ENCODE results near the gene WHRN.

Gene WHRN

GRCh38 chr9:114400772-114401171 lies 104.5 kb downstream of the WHRN start:
- no peak for DNase-seq (ENCODE audit: low spot score)

- DNase-seq (ENCODE audit: low spot score): no peak
Observed at GRCh38 chr9:114400219-114400618, 105.1 kb downstream of the WHRN start.

DNA sequence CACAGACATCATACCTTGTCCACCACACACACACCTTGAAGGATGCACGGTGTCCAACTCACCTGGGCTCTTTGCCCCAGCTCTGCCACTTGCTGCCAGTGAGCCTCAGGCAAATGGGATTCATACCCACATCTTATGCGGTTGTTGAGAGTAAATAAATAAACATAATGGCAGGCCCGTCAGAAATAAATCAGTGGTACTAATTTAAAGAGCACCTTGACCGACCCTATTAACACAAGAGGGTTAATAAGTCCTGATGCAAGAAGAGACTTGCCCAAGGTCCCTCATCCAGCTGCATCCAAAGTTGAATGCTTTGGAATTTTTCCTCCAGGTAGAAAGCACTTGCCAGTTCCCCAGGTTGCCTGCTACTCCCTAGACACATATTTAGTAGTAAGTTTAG lies 105.9 kb downstream of the WHRN start:
- DNase-seq (ENCODE audit: low spot score): no peak

DNA sequence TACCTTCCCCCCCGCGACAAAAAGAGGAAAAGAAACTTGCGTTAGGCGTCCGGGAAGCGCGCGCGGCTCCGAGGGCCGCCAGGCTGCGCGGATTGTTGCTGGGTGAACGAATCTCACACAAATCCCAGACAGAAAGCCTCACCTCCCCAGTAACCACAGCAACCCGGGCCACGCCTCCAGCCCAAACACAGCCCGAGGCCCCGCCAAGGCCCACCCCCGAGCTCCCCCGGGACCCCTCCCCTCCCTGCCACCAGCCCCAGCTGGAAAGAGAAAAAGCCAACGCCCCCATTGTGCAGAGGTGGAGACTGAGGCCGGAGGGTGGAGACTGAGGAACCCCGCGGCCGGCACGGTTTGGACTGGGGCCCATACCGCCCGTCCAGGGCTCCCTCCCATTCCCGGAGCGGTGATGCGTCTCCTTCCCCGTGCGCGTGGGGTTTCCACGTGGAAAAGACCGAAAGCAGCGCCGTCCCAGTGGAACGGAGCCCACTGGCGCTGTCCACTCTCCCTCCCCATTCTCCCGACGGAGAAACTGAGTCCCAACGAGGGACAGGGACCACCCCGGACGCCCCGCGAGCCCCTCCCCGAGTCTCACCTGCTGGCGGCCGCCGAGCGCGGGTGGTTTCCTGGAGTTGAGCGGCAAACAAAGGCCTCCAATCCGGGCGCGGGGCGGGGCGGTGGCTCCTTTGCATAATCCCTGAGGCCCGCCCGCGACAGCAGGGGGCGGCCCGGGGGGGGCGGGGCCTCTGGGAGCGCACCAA lies 107.2 kb downstream of the WHRN start:
- DNase-seq (ENCODE audit: low spot score): peak; percentile 88

DNA sequence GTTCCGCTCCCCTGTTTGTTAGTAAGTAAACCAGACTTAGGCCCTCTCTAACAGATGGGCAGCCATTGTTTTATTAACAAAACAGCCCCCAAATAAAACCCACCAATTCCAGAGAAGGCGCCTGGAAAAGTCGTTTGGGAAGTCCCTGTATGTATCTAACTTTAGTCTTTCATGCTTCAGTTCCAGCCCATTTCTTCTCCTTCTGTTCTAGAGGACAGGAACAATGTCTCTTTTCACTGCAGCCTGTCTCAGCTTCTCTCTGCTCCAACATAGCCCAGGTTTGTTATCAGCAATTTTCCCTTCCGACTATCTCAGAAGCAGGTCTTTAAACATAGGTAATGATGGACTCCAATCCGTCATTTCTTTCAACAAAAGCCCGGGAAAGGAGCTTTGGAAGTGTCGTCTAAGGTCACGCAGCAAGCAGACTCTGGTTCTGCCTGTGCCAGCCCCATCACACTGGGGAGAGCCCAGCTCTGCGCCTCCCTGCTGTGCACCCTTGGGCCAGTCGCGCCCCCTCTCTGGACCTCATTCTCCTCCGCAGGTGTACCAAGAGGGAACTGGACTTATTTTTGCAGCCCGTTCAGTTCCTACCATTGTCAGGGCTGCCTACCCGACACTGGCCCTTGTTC lies 107.9 kb downstream of the WHRN start:
- DNase-seq (ENCODE audit: low spot score): no peak

DNA sequence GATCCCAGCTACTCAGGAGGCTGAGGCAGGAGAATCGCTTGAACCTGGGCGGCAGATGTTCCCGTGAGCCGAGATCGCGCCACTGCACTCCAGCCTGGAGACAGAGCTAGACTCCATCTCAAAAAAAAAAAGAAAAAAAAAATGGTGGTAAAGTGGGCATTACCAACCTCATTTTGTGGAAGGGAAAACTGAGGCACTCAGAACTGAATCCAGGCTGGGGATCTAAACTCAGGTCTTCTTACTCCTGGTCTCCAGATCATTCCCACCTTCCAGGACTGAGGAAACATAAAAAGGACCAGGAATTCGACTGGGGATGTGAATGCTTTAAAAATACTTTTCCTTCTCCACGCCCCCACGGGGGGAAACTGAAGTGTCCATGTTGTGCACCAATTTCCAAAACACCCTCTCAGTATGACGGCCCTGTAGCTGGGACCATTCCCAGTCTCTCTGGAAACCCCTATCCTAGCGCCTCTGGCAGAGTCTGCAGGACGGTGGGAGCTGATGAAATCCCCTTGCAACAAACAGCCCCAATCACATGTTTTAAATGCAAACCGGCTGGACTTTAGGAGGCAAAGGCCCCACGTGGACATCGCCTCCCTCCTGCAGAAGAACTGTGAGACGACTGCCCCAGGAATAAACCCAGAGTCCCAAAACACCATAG lies 108.6 kb downstream of the WHRN start:
- DNase-seq (ENCODE audit: low spot score): no peak

DNA sequence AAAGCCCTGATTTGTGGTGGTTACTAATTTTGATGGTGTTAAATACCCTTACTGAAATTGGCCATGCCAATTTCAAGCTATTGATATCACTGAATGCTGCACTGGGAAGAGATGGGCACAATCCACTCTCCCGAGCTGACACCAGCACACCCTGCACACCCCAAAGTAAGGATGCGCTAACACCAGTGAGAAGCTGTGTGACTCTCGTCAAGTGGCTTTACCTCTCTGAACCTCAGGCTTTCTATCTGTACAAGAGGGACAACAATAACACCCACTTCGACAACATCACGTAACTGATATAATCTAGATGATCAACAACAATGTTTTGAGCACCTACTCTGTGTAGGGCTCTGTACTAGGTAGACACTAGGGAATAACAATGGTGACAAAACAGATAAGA lies 109.5 kb downstream of the WHRN start:
- DNase-seq (ENCODE audit: low spot score): no peak

GRCh38 chr9:114395334-114395617 lies 110.0 kb downstream of the WHRN start:
- DNase-seq (ENCODE audit: low spot score): no peak

DNA sequence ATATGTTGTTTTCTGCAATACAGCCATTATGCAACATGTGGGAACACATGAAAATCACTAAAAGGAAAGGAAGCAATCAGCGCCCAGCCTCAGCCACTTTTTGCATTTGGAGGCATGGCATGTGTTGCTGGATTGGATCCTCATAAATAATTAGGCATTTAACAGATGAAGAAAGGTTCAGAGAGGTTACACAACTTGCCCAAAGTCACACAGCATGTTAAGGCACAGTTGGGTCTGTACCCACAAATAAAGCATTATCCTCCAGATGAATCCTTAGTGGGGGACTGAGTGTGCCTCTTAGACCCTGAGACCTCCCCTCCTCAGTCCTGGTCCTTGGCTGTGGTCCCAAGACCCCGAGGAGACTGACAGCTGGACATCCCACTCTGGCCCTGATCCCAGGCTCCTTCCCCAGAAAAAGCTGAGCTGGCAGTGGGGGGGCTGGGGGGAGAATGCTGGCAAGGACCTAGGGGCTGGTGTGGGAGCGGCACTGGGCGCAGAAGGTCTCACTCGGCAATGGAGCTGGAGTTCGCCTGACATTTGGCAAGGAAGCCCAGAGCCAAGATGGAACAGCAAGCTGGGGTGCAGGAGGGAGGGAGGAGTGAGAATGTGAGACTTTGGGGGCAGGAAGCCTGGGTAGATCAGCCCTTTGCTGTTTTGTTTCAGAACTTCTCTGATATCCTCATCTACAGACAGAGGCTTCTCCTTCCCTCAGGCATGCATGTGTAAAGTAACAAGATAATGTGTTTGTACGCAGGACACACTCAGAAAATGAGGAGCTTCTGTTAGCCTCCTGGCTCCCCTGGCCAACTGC lies 110.5 kb downstream of the WHRN start:
- no peak for DNase-seq (ENCODE audit: low spot score)

DNA sequence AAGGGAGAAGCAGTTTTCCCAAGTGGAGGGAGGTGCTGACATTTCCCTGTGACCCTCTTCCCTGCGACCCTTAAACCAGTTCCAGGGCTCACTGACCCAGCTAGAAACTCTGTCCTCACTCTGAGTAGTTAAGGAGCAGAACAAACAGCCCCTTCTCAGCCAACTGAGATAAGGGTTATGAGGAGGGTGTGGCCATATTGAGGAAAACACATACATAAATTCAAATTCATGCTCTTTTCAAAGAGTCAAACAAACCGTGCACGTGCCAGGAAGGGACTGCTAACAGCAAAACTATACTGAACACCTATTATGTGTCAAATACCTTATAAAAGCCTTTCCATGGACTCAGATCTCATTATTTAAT lies 112.5 kb downstream of the WHRN start:
- no peak for DNase-seq (ENCODE audit: low spot score)

- DNase-seq (ENCODE audit: low spot score): no peak
Observed at GRCh38 chr9:114390952-114391351, 114.3 kb downstream of the WHRN start.

- DNase-seq (ENCODE audit: low spot score): no peak
Observed at GRCh38 chr9:114389612-114390368, 115.5 kb downstream of the WHRN start.

- no peak for DNase-seq (ENCODE audit: low spot score)
Observed at GRCh38 chr9:114388764-114389375, 116.4 kb downstream of the WHRN start.

DNA sequence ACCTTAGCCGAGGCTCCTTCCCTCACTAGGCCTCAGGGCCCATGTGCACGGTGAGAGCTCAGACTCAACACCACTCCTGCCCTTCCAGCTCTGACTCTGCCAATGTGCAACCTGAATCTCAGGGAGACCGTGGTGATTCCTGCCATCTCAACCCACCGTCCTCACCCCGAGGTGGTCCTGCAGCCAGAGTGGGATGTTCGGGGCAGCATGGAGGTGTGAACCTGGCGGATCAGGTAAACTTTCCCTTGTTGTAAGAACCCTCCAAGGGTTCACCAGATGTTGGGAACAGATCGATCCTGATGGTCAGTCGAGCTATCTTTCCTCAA lies 117.0 kb downstream of the WHRN start:
- no peak for DNase-seq (ENCODE audit: low spot score)

DNA sequence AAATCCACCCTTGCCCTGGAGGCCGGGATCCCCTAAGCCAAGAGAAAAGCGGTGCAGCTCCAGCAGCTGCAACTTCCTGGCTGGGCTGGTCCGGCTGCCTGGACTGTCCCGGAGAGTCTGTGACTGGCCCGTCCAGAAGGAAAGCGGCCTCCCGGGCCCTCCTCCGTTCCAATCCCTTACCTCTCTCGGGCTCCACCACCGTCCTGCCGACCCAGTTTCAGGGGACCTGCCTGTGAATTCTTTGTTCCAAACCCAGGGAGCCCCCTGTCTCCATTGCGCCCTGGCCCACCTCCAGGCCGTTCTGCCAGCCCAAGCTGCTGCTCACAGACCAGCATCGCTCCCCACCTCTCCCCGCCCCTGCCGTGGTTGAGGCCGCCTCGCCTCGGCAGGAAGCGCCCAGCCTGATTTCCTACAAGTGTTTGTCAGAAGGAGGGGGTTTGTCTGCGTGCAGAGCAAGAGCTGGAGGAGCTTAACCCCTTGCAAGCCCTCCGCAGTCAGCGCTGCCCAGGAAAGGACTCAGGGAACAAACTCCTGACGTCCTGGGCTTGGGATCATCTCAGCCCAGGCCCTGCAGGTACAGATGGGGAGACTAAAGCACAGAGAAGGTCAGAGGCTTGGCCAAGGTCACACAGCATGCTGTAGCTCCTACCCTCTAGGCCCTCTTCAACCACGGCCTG lies 117.5 kb downstream of the WHRN start, which contains the start of gene AKNA:
Gene AKNA, minus strand, starts transcription at position 303 of the 677 bp plus-strand sequence. CDS start 6,649 bp downstream, outside the sequence.
- peak; percentile 73 for DNase-seq (ENCODE audit: low spot score)

GRCh38 chr9:114386886-114387679 lies 118.2 kb downstream of the WHRN start:
- peak; percentile 32 for DNase-seq (ENCODE audit: low spot score)

DNA sequence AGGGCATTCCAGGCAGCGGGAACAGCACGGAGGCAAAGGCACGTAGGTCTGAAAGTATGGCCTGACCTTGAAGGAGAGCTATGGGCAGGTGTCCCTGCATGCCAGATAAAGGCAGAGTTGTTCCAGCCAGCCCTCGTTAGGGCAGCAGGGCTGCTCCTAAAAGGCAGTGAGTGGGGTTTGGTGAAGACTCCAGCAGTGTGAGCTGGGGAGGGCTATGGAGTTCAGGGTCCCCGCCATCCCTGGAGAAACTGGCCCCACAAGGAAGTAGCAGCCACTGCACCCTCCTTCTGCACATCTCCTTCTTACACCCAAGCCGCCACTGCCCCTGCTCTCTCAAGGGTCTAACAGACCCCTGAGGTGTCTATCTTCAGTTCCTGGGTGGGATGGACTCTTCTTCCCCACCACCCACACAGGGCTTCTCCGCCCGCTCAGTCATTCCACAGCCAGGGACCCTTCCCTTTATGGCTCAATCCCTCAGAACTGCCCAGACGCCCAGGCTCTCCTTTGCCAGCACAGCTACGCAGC lies 118.8 kb downstream of the WHRN start:
- DNase-seq (ENCODE audit: low spot score): no peak

DNA sequence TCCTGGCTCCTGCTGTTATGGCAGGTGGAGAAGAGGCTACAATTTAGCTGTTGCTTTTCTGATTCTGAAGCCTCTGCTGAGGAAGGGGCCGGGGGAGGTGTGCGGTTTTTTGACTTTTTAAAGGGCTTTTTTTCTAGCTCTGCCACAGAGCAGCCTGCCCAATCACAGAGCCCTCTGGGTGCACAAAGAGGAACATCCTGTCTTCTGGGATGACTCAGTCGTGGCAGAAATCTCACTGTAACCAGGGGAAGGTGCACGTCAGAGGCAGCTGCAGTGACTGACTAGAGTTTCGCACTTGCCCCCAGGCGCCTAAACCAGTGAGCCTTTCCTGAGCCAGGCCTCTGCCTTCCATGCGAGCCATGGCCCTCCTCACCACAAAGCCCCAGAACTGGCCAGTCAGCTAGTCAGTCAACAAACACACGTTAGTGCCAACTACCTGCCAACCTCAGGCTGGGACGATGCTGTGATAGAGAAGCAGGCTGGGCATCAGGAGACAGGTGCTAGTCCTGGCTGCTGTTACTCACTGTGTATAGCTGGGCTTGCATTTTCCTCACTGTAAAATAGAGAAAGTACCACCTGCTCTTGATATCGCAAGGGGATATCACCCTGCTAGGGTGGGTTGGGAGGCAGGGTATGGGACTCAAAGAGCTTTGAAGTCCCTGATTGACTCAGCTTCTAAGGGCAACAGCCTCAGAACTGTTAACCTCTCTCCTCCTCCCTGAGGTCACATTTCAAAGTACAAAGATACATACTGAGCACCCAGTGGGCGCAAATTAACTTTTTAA lies 119.7 kb downstream of the WHRN start:
- no peak for DNase-seq (ENCODE audit: low spot score)

Measured in SK-N-DZ (cell line).